HCT116 (cell line): ENCODE measurements around the gene ITSN1. TPM values are rescaled to one million over a fixed set of nuclear protein-coding genes. Genes with fewer than 3 reads are reported as not detected.
"Not testable (repeated sequence)": the region's sequence is repeated elsewhere in the genome, so short reads cannot be mapped to it uniquely, and the experiment has no call there.

Experiments
- ATAC-seq: fragments of 200-7000 bp; cut with Tn5 transposase; 2 replicates; pipeline ENCODE4 v1.9.1; 2020; ENCODE audit warnings: mild to moderate bottlenecking, moderate library complexity
- BruUV-seq: library from RNA; stranded (reverse); fragments of 400-500 nt; replicated peaks from 2 replicates; lab custom pipeline; 2021; lab: Mats Ljungman, UMichigan
- CTCF ChIA-PET: fragments of 300-600 bp; sonication (Branson Sonifier 250); formaldehyde crosslinking; loops from one replicate; lab custom pipeline; 2021; ENCODE audit warnings: antibody characterized with exemption; lab: Charles Lee
- POLR2A ChIA-PET: fragments of 300-600, 350-600 bp; sonication (Branson Sonifier 250); formaldehyde crosslinking; loops from one replicate; lab custom pipeline; 2021; ENCODE audit warnings: antibody characterized with exemption; lab: Charles Lee
- RAD21 ChIA-PET, 2 experiments: fragments of 300-600 bp; sonication (Branson Sonifier 250); formaldehyde crosslinking; loops; one replicate each; lab custom pipeline; 2023; ENCODE audit warnings: low total read pairs in 2 of 2; ENCODE audit not compliant: uncharacterized antibody in 2 of 2, unreplicated experiment in 2 of 2, low non-redundant PET in 1 of 2; lab: Charles Lee
- DNase-seq: peaks from one replicate; pipeline ENCODE4 v3.0.0-alpha.2; 2010; ENCODE audit warnings: low read depth, low spot score
- H2AFZ ChIP-seq: fragments of 200-600 bp; shearing (Covaris generic), sonication (generic); 2 replicates; pipeline ENCODE4 v1.6.1; 2017; ENCODE audit warnings: low read depth, mixed run types, mixed read lengths, antibody characterized with exemption, low read length; ENCODE audit not compliant: poor library complexity, severe bottlenecking
- H3K27ac ChIP-seq: 2 replicates; pipeline ENCODE4 v1.5.1; 2012; ENCODE audit warnings: low read depth, low read length
- H3K27me3 ChIP-seq: fragments of 200-600 bp; sonication (generic); 2 replicates; pipeline ENCODE4 v1.6.1; 2016; ENCODE audit warnings: mixed run types, low read length, mixed read lengths; ENCODE audit not compliant: insufficient read depth
- H3K36me3 ChIP-seq, 2 experiments: fragments of 200-500 bp in 1 of 2; fragments of 200-600 bp in 1 of 2; sonication (Bioruptor generic) in 1 of 2; sonication (generic) in 1 of 2; 2 replicates each; pipeline versions ENCODE4 v1.5.1 to v1.6.1; 2014 to 2016; ENCODE audit warnings: low read length in 2 of 2, inconsistent platforms in 1 of 2, mixed read lengths in 1 of 2, mixed run types in 1 of 2; ENCODE audit not compliant: insufficient read depth in 2 of 2, control insufficient read depth in 1 of 2
- H3K4me1 ChIP-seq, 2 experiments: fragments of 200-600 bp in 1 of 2; sonication (generic) in 1 of 2; 2 replicates each; pipeline versions ENCODE4 v1.5.1 to v1.6.1; 2012 to 2017; ENCODE audit warnings: low read length in 2 of 2, inconsistent platforms in 1 of 2, mild to moderate bottlenecking in 1 of 2, mixed read lengths in 1 of 2, mixed run types in 1 of 2, moderate library complexity in 1 of 2; ENCODE audit not compliant: insufficient read depth in 2 of 2, control insufficient read depth in 1 of 2
- H3K4me2 ChIP-seq: fragments of 200-600 bp; sonication (generic); 2 replicates; pipeline ENCODE4 v1.6.1; 2017; ENCODE audit warnings: mixed run types, low read length, mixed read lengths
- H3K4me3 ChIP-seq, 2 experiments: fragments of 200-600 bp in 1 of 2; sonication (generic) in 1 of 2; replicated peaks in 1 of 2; 2 replicates each; pipeline ENCODE4 v1.5.1; 2011 to 2016; ENCODE audit warnings: low read length in 2 of 2, control low read depth in 1 of 2, low read depth in 1 of 2, mild to moderate bottlenecking in 1 of 2, mixed read lengths in 1 of 2, mixed run types in 1 of 2
- H3K79me2 ChIP-seq: fragments of 200-600 bp; sonication (generic); 2 replicates; pipeline ENCODE4 v1.6.1; 2017; ENCODE audit warnings: mild to moderate bottlenecking, mixed run types, low read length, moderate library complexity, mixed read lengths; ENCODE audit not compliant: insufficient read depth
- H3K9ac ChIP-seq: fragments of 200-600 bp; sonication (generic); 2 replicates; pipeline ENCODE4 v1.6.1; 2016; ENCODE audit warnings: low read length, mixed read lengths
- H3K9me2 ChIP-seq: fragments of 200-600 bp; sonication (generic), shearing (Covaris generic); 2 replicates; pipeline ENCODE4 v1.6.1; 2017; ENCODE audit warnings: mixed run types, mild to moderate bottlenecking, moderate library complexity; ENCODE audit not compliant: insufficient read depth
- H3K9me3 ChIP-seq, 2 experiments: fragments of 200-500 bp in 1 of 2; fragments of 200-600 bp in 1 of 2; sonication (Bioruptor generic) in 1 of 2; sonication (generic) in 1 of 2; 2 replicates each; pipeline ENCODE4 v1.6.1; 2014 to 2017; ENCODE audit warnings: low read length in 2 of 2, mixed read lengths in 2 of 2, inconsistent platforms in 1 of 2, low read depth in 1 of 2, mild to moderate bottlenecking in 1 of 2, mixed run types in 1 of 2, moderate library complexity in 1 of 2; ENCODE audit not compliant: control insufficient read depth in 1 of 2, insufficient read depth in 1 of 2
- H4K20me1 ChIP-seq: fragments of 200-600 bp; sonication (generic), shearing (Covaris generic); 2 replicates; pipeline ENCODE4 v1.6.1; 2017; ENCODE audit warnings: mixed run types, mild to moderate bottlenecking, moderate library complexity; ENCODE audit not compliant: insufficient read depth
- ATF3 ChIP-seq: IDR thresholded peaks from 2 replicates; pipeline ENCODE4 v1.6.1; 2012
- CBX3 ChIP-seq: IDR thresholded peaks from 2 replicates; pipeline ENCODE4 v1.6.1; 2012; ENCODE audit warnings: low read depth
- CEBPB ChIP-seq: IDR thresholded peaks from 2 replicates; pipeline ENCODE4 v1.6.1; 2012; ENCODE audit warnings: low read depth
- ELF1 ChIP-seq: IDR thresholded peaks from 2 replicates; pipeline ENCODE4 v1.6.1; 2012; ENCODE audit warnings: low read depth, borderline replicate concordance
- JUND ChIP-seq: IDR thresholded peaks from 2 replicates; pipeline ENCODE4 v1.6.1; 2012
- MAX ChIP-seq: IDR thresholded peaks from 2 replicates; pipeline ENCODE4 v1.6.1; 2012
- POLR2A ChIP-seq: IDR thresholded peaks from 2 replicates; pipeline ENCODE4 v1.7.0; 2011; ENCODE audit warnings: borderline replicate concordance; ENCODE audit not compliant: insufficient read depth, insufficient read length; ENCODE audit errors: extremely low read depth
- POLR2AphosphoS5 ChIP-seq: IDR thresholded peaks from 2 replicates; pipeline ENCODE4 v1.6.1; 2011; ENCODE audit warnings: mild to moderate bottlenecking, low read depth, low read length, moderate library complexity
- RAD21 ChIP-seq: IDR thresholded peaks from 2 replicates; pipeline ENCODE4 v1.6.1; 2012; ENCODE audit warnings: low read depth, mild to moderate bottlenecking
- REST ChIP-seq: IDR thresholded peaks from 2 replicates; pipeline ENCODE4 v1.6.1; 2012; ENCODE audit warnings: low read depth
- SIN3A ChIP-seq: IDR thresholded peaks from 2 replicates; pipeline ENCODE4 v1.6.1; 2012; ENCODE audit warnings: low read depth
- SP1 ChIP-seq: IDR thresholded peaks from 2 replicates; pipeline ENCODE4 v1.6.1; 2012; ENCODE audit warnings: low read depth
- SRF ChIP-seq: IDR thresholded peaks from 2 replicates; pipeline ENCODE4 v1.6.1; 2012; ENCODE audit warnings: low read depth
- TCF7L2 ChIP-seq: IDR thresholded peaks from 2 replicates; pipeline ENCODE4 v1.7.0; 2011; ENCODE audit warnings: borderline replicate concordance, inconsistent platforms; ENCODE audit not compliant: insufficient read depth, insufficient read length; ENCODE audit errors: extremely low read depth
- YY1 ChIP-seq: IDR thresholded peaks from 2 replicates; pipeline ENCODE4 v1.6.1; 2011; ENCODE audit warnings: low read length, low read depth, moderate library complexity, mild to moderate bottlenecking; ENCODE audit not compliant: insufficient replicate concordance; ENCODE audit errors: extremely low read depth
- ZBTB33 ChIP-seq: IDR thresholded peaks from 2 replicates; pipeline ENCODE4 v1.6.1; 2011; ENCODE audit warnings: mild to moderate bottlenecking, low read length, moderate library complexity; ENCODE audit not compliant: insufficient replicate concordance; ENCODE audit errors: extremely low read depth
- ZFX ChIP-seq: fragments of 450-650 bp; IDR thresholded peaks from 2 replicates; pipeline ENCODE4 v1.6.1; 2017
- ZNF274 ChIP-seq: fragments of 200-500 bp; sonication (Bioruptor generic); IDR thresholded peaks from 2 replicates; pipeline ENCODE4 v1.6.1; 2014; ENCODE audit warnings: mild to moderate bottlenecking, low read depth, low read length, inconsistent platforms
- intact Hi-C: fragments of 100-400 bp; cut with micrococcal nuclease; formaldehyde crosslinking; loops from 2 replicates; pipeline ENCODE4 v1.10.0; 2022
- total RNA-seq: library from RNA; stranded (reverse); gene quantifications from one replicate; pipeline ENCODE4 v1.2.1, GENCODE V29; 2021; ENCODE audit not compliant: unreplicated experiment

Gene ITSN1
- total RNA-seq, 1 experiment from 2014 or later, result 25.8 TPM

GRCh38 chr21:33721081-33721480 lies 78.8 kb downstream of the ITSN1 start:
- H3K4me1 ChIP-seq, result no peaks in the 10 kb centered on the region
- no peak for ATAC-seq
- RAD21 ChIA-PET, result no interaction called here
- no peaks in the 10 kb centered on the region for H3K9me2 ChIP-seq
- no peaks in the 10 kb centered on the region for H4K20me1 ChIP-seq
- intact Hi-C loops, result no loop called here
- H3K27ac ChIP-seq, result no peak overlapping the region
- H2AFZ ChIP-seq, result no peak overlapping the region
- TF ChIP-seq SP1, result no peak
- TF ChIP-seq ZFX, result no peak
- TF ChIP-seq ELF1, result no peak
- no peak for TF ChIP-seq SRF
- TF ChIP-seq REST, result no peak
- TF ChIP-seq RAD21, result no peak
- no peak for TF ChIP-seq ZBTB33
- TF ChIP-seq SIN3A, result no peak
- TF ChIP-seq YY1, result no peak
- TF ChIP-seq CBX3, result no peak
- no peak for TF ChIP-seq POLR2A
- TF ChIP-seq CEBPB, result no peak
- no peak for TF ChIP-seq JUND
- no peak for TF ChIP-seq POLR2AphosphoS5
- TF ChIP-seq MAX, result no peak
- TF ChIP-seq ZNF274, result no peak
- TF ChIP-seq TCF7L2, result no peak
- TF ChIP-seq ATF3, result no peak
- no peaks in the 10 kb centered on the region for H3K27me3 ChIP-seq
- no peak overlapping the region for H3K4me3 ChIP-seq
- POLR2A ChIA-PET, result no interaction called here
- no peak overlapping the region for H3K4me2 ChIP-seq
- no peak overlapping the region for H3K9ac ChIP-seq
- DNase-seq, result no peak
- no peaks in the 10 kb centered on the region for H3K9me3 ChIP-seq
- H3K79me2 ChIP-seq, result no peaks in the 10 kb centered on the region; the same call in 1 of the 2 replicates
- BruUV-seq, result no TSS peak
- no peaks in the 10 kb centered on the region for H3K36me3 ChIP-seq
- CTCF ChIA-PET, result no interaction called here

GRCh38 chr21:33729139-33729538 lies 86.8 kb downstream of the ITSN1 start:
- RAD21 ChIA-PET, H3K9me3 ChIP-seq, POLR2A ChIA-PET, CTCF ChIA-PET, H3K4me3 ChIP-seq, H3K9ac ChIP-seq, H4K20me1 ChIP-seq, intact Hi-C loops, ATAC-seq, H2AFZ ChIP-seq, H3K27me3 ChIP-seq, H3K4me1 ChIP-seq, H3K79me2 ChIP-seq, DNase-seq, H3K9me2 ChIP-seq, H3K4me2 ChIP-seq, H3K36me3 ChIP-seq, BruUV-seq, H3K27ac ChIP-seq: not testable (repeated sequence)
